H9 (cell line): Measurements from ENCODE around the gene SMARCD2. TPM values are rescaled to one million over a fixed set of nuclear protein-coding genes. Genes with fewer than 3 reads are reported as not detected.

Experiments
- DNase-seq: peaks from one replicate; pipeline ENCODE4 v3.0.0-alpha.2; 2017
- H2AFZ ChIP-seq: one replicate; pipeline ENCODE4 v1.6.1; 2013; ENCODE audit warnings: mild to moderate bottlenecking, low read length, control low read depth, moderate library complexity
- H2AK5ac ChIP-seq: 2 replicates; pipeline ENCODE4 v1.6.1; 2013; ENCODE audit warnings: low read length, control low read depth, mixed read lengths; ENCODE audit not compliant: insufficient read length
- H2BK120ac ChIP-seq: one replicate; pipeline ENCODE4 v1.6.1; 2013; ENCODE audit warnings: low read depth, mild to moderate bottlenecking, low read length, control low read depth, inconsistent platforms; ENCODE audit not compliant: poor library complexity, severe bottlenecking
- H2BK12ac ChIP-seq: 2 replicates; pipeline ENCODE4 v1.6.1; 2013; ENCODE audit warnings: low read length, control low read depth, mixed read lengths, low read depth; ENCODE audit not compliant: insufficient read length
- H2BK15ac ChIP-seq: 2 replicates; pipeline ENCODE4 v1.6.1; 2013; ENCODE audit warnings: low read depth, low read length, control low read depth
- H2BK20ac ChIP-seq: one replicate; pipeline ENCODE4 v1.6.1; 2013; ENCODE audit warnings: low read depth, mild to moderate bottlenecking, low read length, control low read depth, inconsistent platforms; ENCODE audit not compliant: poor library complexity, severe bottlenecking
- H2BK5ac ChIP-seq: 2 replicates; pipeline ENCODE4 v1.6.1; 2013; ENCODE audit warnings: low read length, control low read depth, mixed read lengths; ENCODE audit not compliant: insufficient read length
- H3K14ac ChIP-seq: 2 replicates; pipeline ENCODE4 v1.6.1; 2013; ENCODE audit warnings: low read length, control low read depth; ENCODE audit not compliant: insufficient read depth
- H3K18ac ChIP-seq: 2 replicates; pipeline ENCODE4 v1.6.1; 2013; ENCODE audit warnings: low read depth, mild to moderate bottlenecking, mixed read lengths, low read length, control low read depth; ENCODE audit not compliant: insufficient read length
- H3K23ac ChIP-seq: 2 replicates; pipeline ENCODE4 v1.6.1; 2013; ENCODE audit warnings: low read length, control low read depth, mixed read lengths, low read depth; ENCODE audit not compliant: insufficient read length
- H3K23me2 ChIP-seq: 2 replicates; pipeline ENCODE4 v1.6.1; 2013; ENCODE audit warnings: low read depth, mild to moderate bottlenecking, mixed read lengths, low read length, control low read depth; ENCODE audit not compliant: insufficient read length, poor library complexity, severe bottlenecking
- H3K27ac ChIP-seq: 2 replicates; pipeline ENCODE4 v1.5.1; 2013; ENCODE audit warnings: low read length, control low read depth, mixed read lengths, low read depth; ENCODE audit not compliant: insufficient read length
- H3K27me3 ChIP-seq: 2 replicates; pipeline ENCODE4 v1.6.1; 2013; ENCODE audit warnings: low read length, control low read depth, inconsistent platforms; ENCODE audit not compliant: insufficient read depth
- H3K4ac ChIP-seq: 2 replicates; pipeline ENCODE4 v1.6.1; 2013; ENCODE audit warnings: low read depth, mild to moderate bottlenecking, control low read depth, inconsistent platforms, low read length, moderate library complexity
- H3K4me1 ChIP-seq: 2 replicates; pipeline ENCODE4 v1.6.1; 2013; ENCODE audit warnings: low read length, control low read depth, inconsistent platforms; ENCODE audit not compliant: insufficient read depth
- H3K4me2 ChIP-seq: 2 replicates; pipeline ENCODE4 v1.6.1; 2013; ENCODE audit warnings: low read length, control low read depth, mixed read lengths; ENCODE audit not compliant: insufficient read length, insufficient read depth
- H3K56ac ChIP-seq: 2 replicates; pipeline ENCODE4 v1.6.1; 2013; ENCODE audit warnings: low read depth, mild to moderate bottlenecking, mixed read lengths, low read length, control low read depth; ENCODE audit not compliant: insufficient read length
- H3K79me1 ChIP-seq: 2 replicates; pipeline ENCODE4 v1.6.1; 2013; ENCODE audit warnings: low read depth, mild to moderate bottlenecking, moderate library complexity, low read length, control low read depth, inconsistent platforms; ENCODE audit not compliant: insufficient read depth, poor library complexity, severe bottlenecking
- H3K79me2 ChIP-seq: 2 replicates; pipeline ENCODE4 v1.6.1; 2013; ENCODE audit warnings: low read length, control low read depth, inconsistent platforms; ENCODE audit not compliant: insufficient read depth
- H3K9ac ChIP-seq: 2 replicates; pipeline ENCODE4 v1.6.1; 2013; ENCODE audit warnings: low read length, control low read depth, mixed read lengths; ENCODE audit not compliant: insufficient read length; ENCODE audit errors: extremely low read depth
- H3K9me3 ChIP-seq: one replicate; pipeline ENCODE4 v1.6.1; 2013; ENCODE audit warnings: low read depth, low read length, inconsistent platforms; ENCODE audit not compliant: control insufficient read depth
- H3T11ph ChIP-seq: one replicate; pipeline ENCODE4 v1.6.1; 2013; ENCODE audit warnings: mild to moderate bottlenecking, low read length, control low read depth, inconsistent platforms
- H4K20me1 ChIP-seq: one replicate; pipeline ENCODE4 v1.6.1; 2013; ENCODE audit not compliant: control insufficient read depth, insufficient read length, insufficient read depth
- H4K5ac ChIP-seq: 2 replicates; pipeline ENCODE4 v1.6.1; 2013; ENCODE audit warnings: low read depth, mild to moderate bottlenecking, mixed read lengths, low read length, control low read depth; ENCODE audit not compliant: insufficient read length
- H4K8ac ChIP-seq: replicated peaks from 2 replicates; pipeline ENCODE4 v1.6.1; 2013; ENCODE audit warnings: low read length, control low read depth, mixed read lengths, low read depth; ENCODE audit not compliant: insufficient read length
- H4K91ac ChIP-seq: 2 replicates; pipeline ENCODE4 v1.6.1; 2013; ENCODE audit warnings: low read depth, mild to moderate bottlenecking, moderate library complexity, mixed read lengths, low read length, control low read depth; ENCODE audit not compliant: insufficient read length
- H3K27ac Mint-ChIP-seq, 3 experiments: 2 replicates in 2 of 3; 3 replicates in 1 of 3; pipeline ENCODE4 v1.8.0; 2020 to 2021; ENCODE audit warnings: mixed read lengths in 3 of 3, mild to moderate bottlenecking in 1 of 3, moderate library complexity in 1 of 3
- H3K27me3 Mint-ChIP-seq: 2 replicates; pipeline ENCODE4 v1.8.0; 2021; ENCODE audit warnings: low read depth, mild to moderate bottlenecking, moderate library complexity, mixed read lengths
- H3K36me3 Mint-ChIP-seq, 3 experiments: 2 replicates in 2 of 3; 3 replicates in 1 of 3; pipeline ENCODE4 v1.8.0; 2020 to 2021; ENCODE audit warnings: low read depth in 3 of 3, mixed read lengths in 3 of 3; ENCODE audit not compliant: insufficient read depth in 1 of 3
- H3K4me1 Mint-ChIP-seq, 2 experiments: 2 replicates each; pipeline ENCODE4 v1.8.0; 2020; ENCODE audit warnings: mixed read lengths in 2 of 2
- H3K4me3 Mint-ChIP-seq, 2 experiments: 2 replicates in 1 of 2; 3 replicates in 1 of 2; pipeline ENCODE4 v1.8.0; 2020 to 2021; ENCODE audit warnings: mild to moderate bottlenecking in 2 of 2, mixed read lengths in 2 of 2, moderate library complexity in 1 of 2
- H3K9me3 Mint-ChIP-seq, 2 experiments: 2 replicates in 1 of 2; 3 replicates in 1 of 2; pipeline ENCODE4 v1.8.0; 2020; ENCODE audit warnings: mild to moderate bottlenecking in 2 of 2, mixed read lengths in 2 of 2, moderate library complexity in 1 of 2
- CTCF ChIP-seq: fragments of 200-600 bp; sonication (generic); conservative IDR thresholded peaks from 3 replicates; pipeline ENCODE4 v1.8.0; 2021; ENCODE audit warnings: antibody characterized with exemption, mild to moderate bottlenecking
- WGBS: extraction: QIAGEN DNeasy Blood & Tissue Kit; methylation state at CpG from one replicate; pipeline ENCODE4 v1.1.7; 2013; ENCODE audit warnings: missing lambda C conversion rate, low lambda C conversion rate, mixed read lengths; ENCODE audit not compliant: insufficient read length; ENCODE audit errors: extremely low coverage; 5-methylcytosine and 5-hydroxymethylcytosine counted together
- total RNA-seq: library from RNA; stranded (reverse); gene quantifications from 2 replicates; pipeline ENCODE4 v1.2.1, GENCODE V29; 2021

Gene SMARCD2
- total RNA-seq, 1 experiment from 2014 or later, result 68.9 TPM

- peaks cover 2% of the 10 kb centered on the region for H4K20me1 ChIP-seq
- no peak overlapping the region for H2AFZ ChIP-seq
- no peak overlapping the region for H3K4ac ChIP-seq
- no peak overlapping the region for H3K18ac ChIP-seq
- H2BK5ac ChIP-seq, result no peak overlapping the region
- no peak overlapping the region for H2BK120ac ChIP-seq
- no peak for TF ChIP-seq CTCF
- no CpG with 5 or more reads among the region's 14 CpGs for WGBS
- no peak overlapping the region for H3K27ac Mint-ChIP-seq
- H2AK5ac ChIP-seq, result no peak overlapping the region
- no peak overlapping the region for H4K5ac ChIP-seq
- peaks cover 6 to 15% of the 10 kb centered on the region in 2 experiments for H3K4me1 Mint-ChIP-seq
- no peaks in the 10 kb centered on the region for H3K23me2 ChIP-seq
- peaks cover under 1% of the 10 kb centered on the region; the same call in 1 of the 2 replicates for H3K79me2 ChIP-seq
- H3K27me3 ChIP-seq, result no peaks in the 10 kb centered on the region
- no peak overlapping the region for H3K23ac ChIP-seq
- no peak overlapping the region for H3K27ac ChIP-seq
- no peak overlapping the region for H2BK12ac ChIP-seq
- H4K91ac ChIP-seq, result no peak overlapping the region
- H3K4me2 ChIP-seq, result no peak overlapping the region
- no peak overlapping the region for H3K56ac ChIP-seq
- H3K4me1 ChIP-seq, result no peaks in the 10 kb centered on the region
- H4K8ac ChIP-seq, result no peak overlapping the region
- peaks cover 3% of the 10 kb centered on the region for H3K79me1 ChIP-seq
- H3K4me3 Mint-ChIP-seq, result no peak overlapping the region
- H3T11ph ChIP-seq, result no peak overlapping the region
- H3K14ac ChIP-seq, result no peak overlapping the region
- H2BK20ac ChIP-seq, result no peak overlapping the region
- H3K36me3 Mint-ChIP-seq, result peaks cover 60 to 88% (median 82%) of the 10 kb centered on the region in 3 experiments
- no peak for DNase-seq
- no peaks in the 10 kb centered on the region for H3K9me3 Mint-ChIP-seq
- H2BK15ac ChIP-seq, result no peak overlapping the region
- H3K9ac ChIP-seq, result no peak overlapping the region
- no peaks in the 10 kb centered on the region for H3K9me3 ChIP-seq
- no peaks in the 10 kb centered on the region for H3K27me3 Mint-ChIP-seq
These were observed 9.3 kb downstream of the SMARCD2 start for GRCh38 chr17:63833026-63833740.
